Measurements from ENCODE around the gene ST7.

Gene ST7

DNA sequence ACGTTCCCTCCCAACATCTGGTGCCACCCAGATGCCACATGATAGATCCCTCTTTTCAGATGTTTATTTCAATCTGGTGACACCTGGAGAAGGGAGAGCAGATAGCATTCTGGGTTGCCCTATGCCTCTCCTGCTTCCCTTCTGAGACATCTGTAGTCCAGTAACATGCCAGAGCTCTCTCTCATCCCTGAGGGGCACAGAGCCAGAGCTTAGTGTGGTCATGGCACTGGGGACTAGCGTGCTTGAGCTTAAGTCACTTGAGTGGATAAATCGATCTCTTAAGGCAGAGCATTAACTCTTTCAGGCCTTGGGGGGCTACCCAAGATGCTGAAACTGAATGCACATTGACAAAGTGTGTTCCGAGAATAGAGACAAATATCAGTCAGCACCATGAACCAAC, 321.6 kb downstream of the ST7 start:
- no peak for TF ChIP-seq GATA2 (IDR thresholded peaks at IDR 0.05; ENCODE audit: low read depth, low read length)
- TF ChIP-seq GATA3 (IDR thresholded peaks at IDR 0.05; ENCODE audit: low read depth, low read length), result no peak

DNA sequence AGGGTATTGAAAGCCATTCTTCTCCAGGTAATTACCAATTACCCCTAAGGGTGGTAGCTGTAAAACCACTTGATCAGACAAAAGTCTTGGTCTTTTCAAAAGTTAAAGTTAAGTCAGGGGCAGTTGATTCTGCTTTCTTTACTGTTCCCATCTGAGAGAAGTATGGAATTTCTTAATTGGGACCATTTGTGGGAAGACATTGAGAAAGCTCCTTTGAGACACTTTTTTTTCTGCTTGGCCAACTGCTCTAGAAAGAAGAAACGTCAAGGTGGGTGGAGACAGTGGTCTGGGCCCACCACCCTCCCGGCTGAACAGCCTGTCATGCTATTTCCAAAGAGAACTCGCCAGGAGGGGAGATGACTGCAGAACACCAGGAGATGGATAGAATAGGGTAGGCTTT, 324.3 kb downstream of the ST7 start:
- TF ChIP-seq GATA3 (IDR thresholded peaks at IDR 0.05; ENCODE audit: low read depth, low read length), result no peak
- no peak for TF ChIP-seq GATA2 (IDR thresholded peaks at IDR 0.05; ENCODE audit: low read depth, low read length)

GRCh38 chr7:117278040-117278439, 324.7 kb downstream of the ST7 start:
- TF ChIP-seq GATA2 (IDR thresholded peaks at IDR 0.05; ENCODE audit: low read depth, low read length), result no peak
- TF ChIP-seq GATA3 (IDR thresholded peaks at IDR 0.05; ENCODE audit: low read depth, low read length), result no peak

DNA sequence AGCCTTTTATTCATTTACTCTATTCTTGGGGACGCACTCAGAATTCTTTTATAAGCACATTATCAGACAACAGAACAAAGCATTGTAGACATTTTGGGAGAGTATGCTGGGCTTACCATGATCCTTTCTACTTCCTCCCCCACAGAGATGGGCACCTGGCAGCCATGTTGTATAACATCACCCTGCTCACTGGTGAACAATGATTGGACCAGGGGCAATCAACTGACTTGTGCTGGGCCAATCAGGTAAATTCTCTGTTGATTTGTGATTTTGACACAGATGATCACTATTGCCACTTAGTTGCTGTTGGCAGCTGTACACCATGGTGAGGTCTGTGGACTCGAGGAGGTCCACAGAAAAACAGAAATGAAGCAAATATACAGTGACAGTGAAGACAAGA, 325.9 kb downstream of the ST7 start:
- TF ChIP-seq GATA3 (IDR thresholded peaks at IDR 0.05; ENCODE audit: low read depth, low read length) (no peak), GATA2 (IDR thresholded peaks at IDR 0.05; ENCODE audit: low read depth, low read length) (no peak)

All from SH-SY5Y (cell line).